AG09319 (cell line): ENCODE data around the gene DGKZ.

ENCODE experiments used
- DNase-seq: peaks from one replicate; pipeline ENCODE4 v3.0.0-alpha.2; 2010; ENCODE audit warnings: low read depth; ENCODE audit errors: extremely low read depth
- TF ChIP-seq, protein P1 (sequence below): IDR thresholded peaks from 2 replicates; pipeline ENCODE4 v1.5.1; 2011; ENCODE audit warnings: low read depth, mild to moderate bottlenecking, inconsistent platforms, low read length, moderate library complexity

Gene DGKZ

DNA sequence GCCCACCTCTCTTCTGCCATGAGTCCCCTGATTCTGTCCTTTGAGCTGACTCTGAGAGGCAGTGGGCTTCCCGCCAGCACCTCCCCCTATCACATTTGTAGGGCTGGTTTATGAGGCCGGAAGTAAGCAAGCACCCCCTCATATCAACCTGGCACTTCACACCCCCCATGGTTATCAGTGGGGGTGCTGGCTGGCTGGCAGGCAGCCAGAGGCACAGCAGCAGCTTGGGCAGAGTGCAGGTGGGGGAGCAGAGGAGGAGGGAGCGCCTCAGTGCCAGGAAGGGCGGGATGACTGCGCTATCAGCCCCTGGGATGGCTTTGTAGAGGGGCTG is 67.2 kb downstream of the DGKZ start:
- TF ChIP-seq, protein P1, sequence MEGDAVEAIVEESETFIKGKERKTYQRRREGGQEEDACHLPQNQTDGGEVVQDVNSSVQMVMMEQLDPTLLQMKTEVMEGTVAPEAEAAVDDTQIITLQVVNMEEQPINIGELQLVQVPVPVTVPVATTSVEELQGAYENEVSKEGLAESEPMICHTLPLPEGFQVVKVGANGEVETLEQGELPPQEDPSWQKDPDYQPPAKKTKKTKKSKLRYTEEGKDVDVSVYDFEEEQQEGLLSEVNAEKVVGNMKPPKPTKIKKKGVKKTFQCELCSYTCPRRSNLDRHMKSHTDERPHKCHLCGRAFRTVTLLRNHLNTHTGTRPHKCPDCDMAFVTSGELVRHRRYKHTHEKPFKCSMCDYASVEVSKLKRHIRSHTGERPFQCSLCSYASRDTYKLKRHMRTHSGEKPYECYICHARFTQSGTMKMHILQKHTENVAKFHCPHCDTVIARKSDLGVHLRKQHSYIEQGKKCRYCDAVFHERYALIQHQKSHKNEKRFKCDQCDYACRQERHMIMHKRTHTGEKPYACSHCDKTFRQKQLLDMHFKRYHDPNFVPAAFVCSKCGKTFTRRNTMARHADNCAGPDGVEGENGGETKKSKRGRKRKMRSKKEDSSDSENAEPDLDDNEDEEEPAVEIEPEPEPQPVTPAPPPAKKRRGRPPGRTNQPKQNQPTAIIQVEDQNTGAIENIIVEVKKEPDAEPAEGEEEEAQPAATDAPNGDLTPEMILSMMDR = no peak
- DNase-seq = no peak

DNA sequence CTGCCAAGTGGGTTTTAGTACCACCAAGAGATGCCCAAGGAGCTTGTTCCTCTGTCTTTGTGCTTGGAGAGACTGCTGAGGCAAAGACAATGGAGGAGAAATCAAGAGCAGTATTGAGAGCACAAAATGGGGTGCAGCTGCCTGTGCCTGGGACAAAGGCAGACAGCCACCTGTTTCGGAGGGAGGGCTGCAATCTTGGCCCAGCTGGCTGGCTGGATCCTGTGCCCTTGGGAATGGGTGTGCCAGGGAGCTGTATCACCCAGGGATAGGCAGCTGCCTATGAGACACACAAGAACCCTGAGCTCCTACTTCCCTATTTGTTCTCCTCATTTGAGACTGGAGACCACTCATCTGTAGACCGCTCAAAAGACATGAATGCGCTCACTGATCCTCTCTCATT is 67.6 kb downstream of the DGKZ start:
- DNase-seq = no peak
- TF ChIP-seq, protein P1 = no peak

DNA sequence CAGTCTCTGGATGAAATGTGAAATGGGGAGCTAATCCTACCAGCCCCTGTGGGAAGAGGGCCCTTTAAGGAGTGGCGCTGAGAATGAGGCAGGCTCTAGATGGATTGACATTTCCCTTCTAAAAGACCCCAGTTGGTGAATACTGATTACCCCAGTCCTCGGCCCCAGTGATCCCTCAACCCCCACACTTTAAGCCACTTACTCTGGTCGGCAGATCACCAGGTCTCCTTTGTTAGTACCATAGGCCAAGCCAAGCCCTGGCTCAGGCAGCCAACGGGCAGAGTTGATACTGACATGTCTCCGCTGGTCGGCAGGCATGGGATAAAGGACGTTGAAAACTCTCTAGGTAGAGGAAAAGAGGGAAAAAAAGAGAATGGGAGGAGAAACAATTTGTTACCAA is 70.4 kb downstream of the DGKZ start:
- TF ChIP-seq, protein P1 = no peak
- DNase-seq = no peak

DNA sequence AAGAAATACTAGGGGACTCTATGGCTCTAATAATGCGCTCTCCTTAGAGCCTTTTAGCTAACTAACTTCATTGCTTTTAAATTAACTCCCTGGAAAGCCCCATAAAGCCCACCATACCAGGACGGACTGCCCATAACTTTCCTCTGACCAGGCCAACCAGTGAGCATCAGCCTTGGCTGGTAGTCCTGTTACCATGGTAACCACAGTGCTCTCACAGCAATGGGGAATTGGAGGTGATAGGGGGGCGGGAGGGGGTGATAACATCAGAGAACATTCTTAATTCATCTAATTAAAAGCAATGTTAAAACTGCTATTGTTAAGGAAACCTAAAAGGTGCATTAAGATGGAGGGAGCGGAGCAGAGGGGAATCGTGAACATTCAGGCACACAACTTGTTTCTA is 71.5 kb downstream of the DGKZ start:
- no peak for DNase-seq
- TF ChIP-seq, protein P1 = no peak

DNA sequence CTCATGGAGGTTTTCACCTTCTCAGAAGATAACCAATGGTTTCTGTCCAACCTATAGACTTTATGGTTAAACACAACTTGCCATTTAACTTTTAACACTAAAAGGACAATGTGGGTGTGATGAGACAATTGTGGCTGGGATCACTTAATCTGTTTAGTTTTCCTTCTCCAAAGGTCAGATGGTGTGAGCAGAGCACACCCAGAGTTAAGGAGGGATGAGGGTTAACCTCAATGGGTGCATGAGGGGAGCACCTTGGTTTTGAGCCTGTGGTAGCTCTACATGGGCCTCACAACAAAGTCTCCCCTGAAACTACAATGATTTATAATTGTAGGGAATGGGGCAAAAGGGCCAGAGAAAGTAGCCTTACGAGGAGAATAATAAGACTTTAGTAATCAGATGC is 73.2 kb downstream of the DGKZ start:
- TF ChIP-seq, protein P1 = no peak
- no peak for DNase-seq

- TF ChIP-seq, protein P1 = no peak
- DNase-seq = no peak
Observed at GRCh38 chr11:46421257-46421880, 74.1 kb downstream of the DGKZ start.

DNA sequence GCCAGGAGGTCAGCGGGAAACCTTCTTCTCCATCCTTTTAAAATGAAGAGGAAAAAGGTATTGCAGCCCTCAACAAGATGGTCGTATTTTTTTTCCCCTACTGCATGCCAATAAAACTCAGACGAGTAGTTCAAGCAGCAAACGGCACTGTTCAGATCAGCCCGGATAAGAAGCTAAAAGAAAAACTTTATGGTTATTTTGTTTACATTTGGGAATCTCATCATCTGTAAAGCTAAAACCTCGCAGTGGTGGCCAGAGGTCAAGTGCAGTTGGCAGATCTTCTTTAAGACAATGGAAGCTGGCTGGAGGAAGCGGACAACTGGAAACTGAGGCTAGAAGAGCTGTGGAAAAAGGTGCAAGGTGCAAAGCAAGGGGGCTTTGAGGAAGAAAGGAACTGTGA is 75.3 kb downstream of the DGKZ start:
- no peak for DNase-seq
- TF ChIP-seq, protein P1 = no peak
